ENCODE measurements around the gene TMEM208. TPM values are rescaled to one million over a fixed set of nuclear protein-coding genes. Genes with fewer than 3 reads are reported as not detected.

Gene TMEM208
- total RNA-seq, 1 donor from 2014 or later = 21.2 TPM

DNA sequence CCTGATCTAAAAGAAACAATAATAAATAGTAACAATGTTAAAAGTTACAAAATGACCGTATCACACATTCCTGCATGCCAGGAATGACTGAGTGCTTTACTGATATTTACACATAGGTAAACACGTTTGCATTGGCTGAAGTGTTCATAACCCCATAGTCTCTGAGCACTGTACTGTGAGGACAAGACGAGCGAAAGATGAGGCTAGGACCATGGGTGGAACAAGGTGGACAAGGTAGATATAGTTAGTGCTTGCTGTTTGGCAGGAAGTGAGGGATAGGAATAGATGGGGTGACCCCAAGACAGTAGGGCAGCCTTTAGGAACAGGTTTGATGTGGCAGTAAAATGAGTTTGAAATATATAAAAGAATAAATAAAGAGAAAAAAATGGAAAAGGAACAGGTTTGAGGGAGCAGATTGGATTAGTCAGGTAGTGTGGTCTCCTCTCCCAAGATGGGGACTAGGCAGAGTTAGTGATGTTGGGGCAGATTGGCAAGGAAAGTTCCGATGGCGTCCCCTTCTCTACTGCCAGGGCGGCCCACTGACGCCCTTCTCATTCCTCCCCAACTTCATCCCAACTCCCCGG, 35.4 kb upstream of the TMEM208 start:
- FAIRE-seq (no peak), DNase-seq (ENCODE audit: low spot score in 2 of 2) (no peak)

DNA sequence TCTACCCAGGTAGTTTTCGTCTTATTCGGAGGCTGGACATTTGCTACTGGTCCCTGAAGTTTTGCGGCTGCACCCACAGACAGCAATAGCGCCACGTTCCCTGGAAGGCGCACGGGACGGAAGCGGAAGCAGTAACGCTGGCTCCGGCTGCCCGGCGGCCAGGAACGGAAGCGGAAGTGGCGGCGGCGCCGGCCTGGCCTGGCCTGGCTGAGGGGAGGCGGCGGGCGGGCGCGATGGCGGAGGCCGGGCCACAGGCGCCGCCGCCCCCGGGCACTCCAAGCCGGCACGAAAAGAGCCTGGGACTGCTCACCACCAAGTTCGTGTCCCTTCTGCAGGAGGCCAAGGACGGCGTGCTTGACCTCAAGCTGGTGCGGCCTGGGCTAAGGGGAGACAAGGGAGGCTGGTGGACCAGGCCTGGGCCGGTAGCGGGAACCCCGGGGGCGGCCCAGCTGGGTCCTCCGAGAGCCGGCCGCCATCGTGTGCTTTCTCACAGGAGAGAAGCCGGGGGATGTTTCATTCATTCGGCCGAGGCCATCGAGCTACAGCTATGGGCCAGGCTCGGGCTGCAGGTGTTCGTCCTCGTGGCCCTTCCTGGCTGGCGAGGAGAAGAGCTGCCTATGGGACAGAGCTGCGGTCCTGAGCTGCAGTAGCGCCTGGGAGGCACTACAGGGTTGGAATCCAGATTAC, 34.8 kb upstream of the TMEM208 start, which contains the start of gene E2F4:
E2F4 (plus strand) TSS at position 161 of the 687 bp plus-strand sequence; CDS start at position 234, 73 bp downstream.
- DNase-seq (ENCODE audit: low spot score in 2 of 2) = peak; percentile 98 to 99
- no peak for FAIRE-seq

DNA sequence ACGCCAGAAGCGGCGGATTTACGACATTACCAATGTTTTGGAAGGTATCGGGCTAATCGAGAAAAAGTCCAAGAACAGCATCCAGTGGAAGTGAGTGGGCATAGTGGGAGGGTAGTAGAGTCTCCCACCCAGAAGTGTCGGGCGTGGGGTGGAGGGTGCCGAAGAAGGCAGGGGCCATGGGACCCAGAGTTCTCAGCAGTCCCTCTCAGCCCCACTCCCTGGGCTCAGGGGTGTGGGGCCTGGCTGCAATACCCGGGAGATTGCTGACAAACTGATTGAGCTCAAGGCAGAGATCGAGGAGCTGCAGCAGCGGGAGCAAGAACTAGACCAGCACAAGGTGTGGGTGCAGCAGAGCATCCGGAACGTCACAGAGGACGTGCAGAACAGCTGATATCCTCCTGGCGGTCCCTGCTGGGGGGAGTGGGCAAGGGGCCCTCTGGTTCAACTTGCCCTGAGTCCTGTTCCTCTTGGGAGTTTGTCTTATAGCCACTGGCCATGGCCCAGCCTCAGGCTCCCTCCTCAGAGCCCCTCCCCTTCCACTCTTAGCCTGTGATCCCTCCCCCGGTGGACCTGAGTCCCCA, 34.1 kb upstream of the TMEM208 start:
- no peak for FAIRE-seq

DNA sequence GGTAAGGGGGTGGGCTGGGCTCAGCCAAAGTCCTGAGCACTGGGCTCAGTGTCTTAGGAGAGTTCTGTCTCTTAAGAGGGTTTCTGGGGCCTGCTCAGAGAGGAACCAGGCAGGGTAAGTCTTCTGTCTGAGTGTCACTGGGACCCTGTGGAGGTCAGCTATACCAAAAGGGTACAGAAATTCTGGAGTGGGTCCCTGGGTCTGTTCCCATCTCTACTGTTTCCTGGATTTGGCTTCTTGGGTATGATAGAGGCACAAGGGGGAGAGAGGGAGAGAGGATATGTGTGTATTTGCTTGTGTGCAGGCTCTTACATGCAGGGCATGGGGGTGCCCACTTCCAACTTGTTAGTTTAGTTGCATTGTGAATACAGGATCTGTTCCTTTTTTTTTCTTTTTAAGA, 33.4 kb upstream of the TMEM208 start:
- DNase-seq (ENCODE audit: low spot score in 2 of 2) (no peak), FAIRE-seq (no peak)

More for the DNA sequence above, 34.1 kb upstream of the TMEM208 start:
- no peak for DNase-seq (ENCODE audit: low spot score in 2 of 2)

DNA sequence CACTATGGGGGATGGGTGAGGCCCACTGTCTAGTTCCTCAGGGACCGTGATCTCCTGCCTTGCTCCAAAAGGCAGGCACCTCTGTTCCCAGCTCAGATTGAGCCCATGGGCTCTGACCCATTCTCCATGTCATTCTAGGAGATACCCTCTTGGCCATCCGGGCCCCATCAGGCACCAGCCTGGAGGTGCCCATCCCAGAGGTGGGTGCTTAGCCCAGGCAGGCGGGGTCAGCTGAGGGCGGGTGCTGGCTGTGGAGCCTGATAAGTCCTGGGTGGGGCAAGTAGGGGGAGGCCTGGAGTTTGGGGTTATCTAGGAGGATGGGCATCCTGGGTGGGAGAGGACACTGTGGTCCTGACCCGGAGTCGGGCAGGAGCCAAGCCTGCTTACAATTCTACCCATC, 32.7 kb upstream of the TMEM208 start:
- DNase-seq (ENCODE audit: low spot score in 2 of 2) (no peak), FAIRE-seq (no peak)

DNA sequence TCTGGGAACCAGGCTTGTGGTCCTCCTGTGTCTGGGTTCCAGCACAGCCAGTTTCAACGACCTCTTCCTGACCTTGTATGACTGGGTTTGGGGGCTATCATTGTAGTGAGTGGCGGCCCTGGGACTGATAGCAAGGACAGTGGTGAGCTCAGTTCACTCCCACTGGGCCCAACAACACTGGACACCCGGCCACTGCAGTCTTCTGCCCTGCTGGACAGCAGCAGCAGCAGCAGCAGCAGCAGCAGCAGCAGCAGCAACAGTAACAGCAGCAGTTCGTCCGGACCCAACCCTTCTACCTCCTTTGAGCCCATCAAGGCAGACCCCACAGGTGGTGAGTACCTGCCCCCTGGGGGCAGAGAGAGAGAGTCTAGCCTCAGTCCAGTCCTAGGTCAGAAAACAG, 31.3 kb upstream of the TMEM208 start:
- DNase-seq (ENCODE audit: low spot score in 2 of 2) = no peak
- FAIRE-seq = no peak

DNA sequence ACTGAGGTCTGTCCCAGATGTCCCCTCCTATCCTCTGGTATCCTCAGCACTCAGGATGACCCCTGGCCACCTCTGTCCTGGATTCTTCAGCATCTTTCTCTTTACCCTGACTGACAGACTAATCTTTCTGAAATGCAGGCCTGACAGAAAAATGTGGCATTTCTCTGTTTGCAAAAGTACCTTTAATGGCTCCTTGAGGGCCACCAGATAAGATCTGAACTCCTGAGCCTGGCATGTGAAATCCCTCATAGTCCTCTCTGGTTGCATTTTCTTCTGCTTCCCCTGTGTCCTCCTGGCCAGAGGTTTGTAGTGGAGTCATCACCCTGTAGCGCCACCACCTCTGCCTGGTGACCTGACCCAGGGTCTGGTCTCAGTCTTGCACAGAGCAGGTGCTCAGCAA, 30.0 kb upstream of the TMEM208 start:
- FAIRE-seq = no peak

DNA sequence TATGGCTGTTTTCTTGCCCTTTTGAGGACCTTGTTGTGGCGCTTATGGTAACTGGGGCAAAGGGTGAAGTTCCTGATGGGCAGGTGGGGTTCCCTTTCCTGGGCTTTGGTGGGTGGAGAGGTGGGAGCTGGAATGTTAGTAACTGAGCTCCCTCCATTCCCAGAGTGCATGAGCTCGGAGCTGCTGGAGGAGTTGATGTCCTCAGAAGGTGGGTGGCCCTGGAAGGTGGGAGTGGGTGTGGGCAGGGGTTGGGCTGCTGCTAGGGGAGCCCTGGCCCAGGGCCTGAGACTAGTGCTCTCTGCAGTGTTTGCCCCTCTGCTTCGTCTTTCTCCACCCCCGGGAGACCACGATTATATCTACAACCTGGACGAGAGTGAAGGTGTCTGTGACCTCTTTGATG, 29.2 kb upstream of the TMEM208 start:
- FAIRE-seq (no peak), DNase-seq (ENCODE audit: low spot score in 2 of 2) (no peak)

More for the DNA sequence above, 30.0 kb upstream of the TMEM208 start:
- no peak for DNase-seq (ENCODE audit: low spot score in 2 of 2)

DNA sequence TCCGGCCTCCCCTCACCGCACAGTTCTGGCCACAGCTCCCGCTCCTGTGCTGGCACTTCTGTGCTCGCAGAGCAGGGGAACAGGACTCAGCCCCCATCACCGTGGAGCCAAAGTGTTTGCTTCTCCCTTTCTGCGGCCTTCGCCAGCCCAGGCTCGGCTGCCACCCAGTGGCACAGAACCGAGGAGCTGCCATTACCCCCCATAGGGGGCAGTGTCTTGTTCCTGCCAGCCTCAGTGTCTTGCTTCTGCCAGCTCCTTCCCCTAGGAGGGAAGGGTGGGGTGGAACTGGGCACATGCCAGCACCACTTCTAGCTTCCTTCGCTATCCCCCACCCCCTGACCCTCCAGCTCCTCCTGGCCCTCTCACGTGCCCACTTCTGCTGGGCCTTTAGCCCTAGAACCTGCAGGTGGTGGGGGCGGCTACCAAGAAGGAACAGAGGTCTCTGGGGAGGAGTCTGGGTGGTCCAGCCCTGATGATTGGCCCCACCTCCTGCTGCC, 28.6 kb upstream of the TMEM208 start:
- FAIRE-seq (no peak), DNase-seq (ENCODE audit: low spot score in 2 of 2) (peak; percentile 78 to 83)

DNA sequence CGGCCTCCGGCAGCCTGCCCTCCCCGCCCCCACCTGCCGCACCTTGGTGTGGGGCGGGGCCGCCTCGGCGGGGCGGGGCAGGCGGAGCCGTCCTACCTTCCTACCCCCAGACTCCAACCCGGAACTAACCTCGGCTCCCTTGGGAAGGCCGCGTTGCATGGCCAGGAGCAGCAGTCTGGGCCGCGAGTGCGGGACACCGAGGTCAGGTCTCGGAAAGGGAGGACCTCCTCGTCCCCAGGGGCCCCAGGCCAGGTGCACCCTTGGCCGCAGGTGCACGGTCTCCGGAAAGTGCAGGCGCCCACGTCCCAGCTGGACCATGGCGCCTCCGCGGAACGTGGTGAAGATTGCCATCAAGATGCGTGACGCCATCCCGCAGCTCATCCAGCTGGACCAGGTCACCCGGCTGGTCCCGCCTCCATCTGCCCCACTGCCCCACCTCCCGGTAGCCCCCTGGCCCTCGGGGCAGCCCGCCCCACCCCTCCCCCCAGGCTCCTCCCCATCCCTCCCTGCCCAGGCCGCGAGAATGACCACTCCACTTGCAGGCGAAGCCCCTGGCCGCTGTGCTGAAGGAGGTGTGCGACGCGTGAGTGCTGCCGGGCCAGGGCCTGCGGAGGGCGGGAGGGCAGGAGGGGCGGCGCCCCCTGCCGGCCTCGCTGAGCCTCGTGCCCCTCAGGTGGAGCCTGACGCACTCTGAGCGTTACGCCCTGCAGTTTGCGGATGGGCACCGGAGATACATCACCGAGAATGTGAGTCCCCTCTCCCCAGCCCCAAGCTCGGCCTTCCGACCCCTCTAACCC, 27.7 kb upstream of the TMEM208 start, which contains the start of gene ELMO3:
ELMO3 (plus strand) TSS at position 121 of the 797 bp plus-strand sequence; CDS start at position 317, 196 bp downstream.
- FAIRE-seq (no peak), DNase-seq (ENCODE audit: low spot score in 2 of 2) (peak; percentile 56 to 63)

DNA sequence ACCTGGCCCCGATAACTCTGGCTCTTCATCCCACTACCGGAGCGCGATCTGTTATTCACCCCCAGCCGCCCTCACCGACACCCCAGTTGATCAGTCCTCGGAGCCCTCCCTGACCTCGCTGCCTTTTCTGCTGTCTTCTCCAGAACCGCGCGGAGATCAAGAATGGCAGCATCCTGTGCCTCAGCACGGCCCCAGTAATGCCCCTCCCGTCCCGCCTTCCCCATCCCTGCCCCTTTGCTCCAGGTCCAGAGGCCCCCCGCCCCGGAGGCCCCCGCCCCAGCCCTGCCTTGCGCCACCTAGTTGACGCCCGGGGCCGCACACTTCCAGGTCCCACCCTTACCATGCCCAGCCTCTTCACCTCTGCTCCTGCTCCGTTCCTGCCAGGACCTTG, 27.1 kb upstream of the TMEM208 start:
- DNase-seq (ENCODE audit: low spot score in 2 of 2) (no peak), FAIRE-seq (no peak)

DNA sequence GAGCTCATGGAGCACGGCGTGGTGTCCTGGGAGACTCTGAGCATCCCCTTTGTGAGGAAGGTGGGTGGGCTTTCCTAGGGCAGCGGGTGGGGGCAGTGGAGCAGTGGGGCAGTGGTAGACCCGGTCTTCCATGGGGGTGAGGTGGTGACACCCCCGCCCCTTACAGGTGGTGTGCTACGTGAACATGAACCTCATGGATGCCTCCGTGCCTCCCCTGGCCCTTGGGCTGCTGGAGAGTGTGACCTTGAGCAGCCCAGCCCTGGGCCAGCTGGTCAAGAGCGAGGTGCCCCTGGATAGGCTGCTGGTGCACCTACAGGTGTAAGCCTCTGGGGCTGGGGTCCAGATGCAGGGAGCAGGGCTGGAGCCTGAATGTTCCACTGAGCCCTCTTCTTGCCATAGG, 26.4 kb upstream of the TMEM208 start:
- no peak for FAIRE-seq
- no peak for DNase-seq (ENCODE audit: low spot score in 2 of 2)

DNA sequence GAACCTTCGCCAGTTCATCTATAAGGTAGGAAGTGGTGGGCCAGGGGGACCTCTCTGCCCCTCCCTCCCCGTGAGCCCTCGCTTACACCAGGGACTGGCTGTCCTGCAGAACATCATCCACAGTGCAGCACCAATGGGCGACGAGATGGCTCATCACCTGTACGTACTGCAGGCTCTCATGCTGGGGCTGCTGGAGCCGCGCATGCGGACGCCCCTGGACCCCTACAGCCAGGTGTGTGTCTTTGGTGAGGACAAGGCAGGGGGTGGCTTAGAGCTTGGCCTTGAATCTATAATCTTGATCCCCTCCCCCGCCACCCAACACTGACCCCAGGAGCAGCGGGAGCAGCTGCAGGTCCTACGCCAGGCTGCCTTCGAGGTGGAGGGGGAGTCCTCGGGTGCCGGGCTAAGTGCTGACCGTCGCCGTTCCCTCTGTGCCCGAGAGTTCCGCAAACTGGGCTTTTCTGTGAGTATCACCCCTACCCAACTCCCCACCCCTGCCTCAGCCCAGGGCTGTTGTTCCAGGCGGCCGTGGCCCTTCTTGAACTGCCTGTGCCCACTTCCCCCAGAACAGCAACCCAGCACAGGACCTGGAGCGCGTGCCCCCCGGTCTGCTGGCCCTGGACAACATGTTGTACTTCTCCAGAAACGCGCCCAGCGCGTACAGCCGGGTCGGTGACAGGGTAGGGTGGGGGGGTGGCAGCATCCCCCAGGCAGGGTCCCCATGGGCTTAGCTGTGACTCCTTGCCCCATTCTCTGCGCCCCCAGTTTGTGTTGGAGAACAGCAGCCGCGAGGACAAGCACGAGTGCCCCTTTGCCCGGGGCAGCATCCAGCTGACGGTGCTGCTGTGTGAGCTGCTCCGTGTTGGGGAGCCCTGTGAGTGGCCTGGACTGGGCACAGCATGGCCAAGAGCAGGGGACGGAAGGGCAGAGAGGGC, 25.3 kb upstream of the TMEM208 start:
- no peak for FAIRE-seq
- DNase-seq (ENCODE audit: low spot score in 2 of 2) = no peak

DNA sequence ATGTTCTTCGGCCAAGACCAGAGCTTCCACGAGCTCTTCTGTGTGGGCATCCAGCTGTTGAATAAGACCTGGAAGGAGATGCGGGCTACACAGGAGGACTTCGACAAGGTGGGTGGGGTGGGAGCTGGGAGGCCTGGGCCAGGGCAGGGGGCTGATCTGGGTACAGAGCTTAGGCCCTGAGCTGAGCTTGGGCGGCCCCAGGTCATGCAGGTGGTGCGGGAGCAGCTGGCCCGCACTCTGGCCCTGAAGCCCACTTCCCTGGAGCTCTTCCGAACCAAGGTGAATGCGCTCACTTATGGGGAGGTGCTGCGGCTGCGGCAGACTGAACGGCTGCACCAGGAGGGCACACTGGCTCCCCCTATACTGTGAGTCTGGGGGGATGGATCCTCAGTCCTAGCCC, 24.5 kb upstream of the TMEM208 start:
- FAIRE-seq = no peak
- no peak for DNase-seq (ENCODE audit: low spot score in 2 of 2)

DNA sequence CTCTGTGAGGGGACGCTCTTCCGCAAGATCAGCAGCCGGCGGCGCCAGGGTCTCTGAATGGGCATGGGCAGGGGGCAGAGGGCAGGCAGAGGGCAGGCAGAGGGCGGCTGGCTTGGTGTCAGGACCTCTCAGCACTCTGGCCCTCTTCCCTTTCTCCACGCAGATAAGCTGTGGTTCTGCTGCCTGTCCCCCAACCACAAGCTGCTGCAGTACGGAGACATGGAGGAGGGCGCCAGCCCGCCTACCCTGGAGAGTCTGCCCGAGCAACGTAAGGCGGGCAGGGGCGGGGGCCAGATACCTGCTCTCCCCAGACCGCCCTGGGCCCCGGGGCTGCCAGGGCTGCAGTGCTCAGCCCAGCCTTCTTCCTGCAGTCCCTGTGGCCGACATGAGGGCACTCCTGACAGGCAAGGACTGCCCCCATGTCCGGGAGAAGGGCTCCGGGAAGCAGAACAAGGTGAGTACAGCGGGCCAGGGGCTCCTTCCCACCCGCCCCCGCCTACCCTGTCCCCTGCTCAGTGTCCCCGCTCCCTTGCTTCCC, 23.9 kb upstream of the TMEM208 start:
- FAIRE-seq = no peak
- DNase-seq (ENCODE audit: low spot score in 2 of 2) = no peak

DNA sequence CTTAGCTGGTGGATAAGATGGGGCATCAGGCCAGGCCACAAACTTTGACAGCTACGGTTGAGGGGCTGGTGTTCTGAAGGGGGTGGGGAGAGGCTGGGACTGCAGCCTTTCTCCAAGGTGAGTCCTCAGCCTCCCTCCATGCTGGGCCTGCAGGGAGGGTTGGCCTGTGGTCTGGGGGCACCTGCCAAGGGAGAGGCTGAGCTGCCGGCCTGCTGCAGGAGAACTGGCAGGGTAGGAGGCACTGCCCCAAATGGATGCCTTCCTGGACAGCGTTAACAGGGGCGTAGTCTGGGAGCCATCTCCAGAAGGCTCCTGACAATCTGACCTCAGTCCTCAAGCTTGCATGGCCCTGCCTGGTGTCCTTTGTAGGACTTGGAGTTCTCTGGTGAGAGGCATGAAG, 22.9 kb upstream of the TMEM208 start:
- FAIRE-seq = no peak

DNA sequence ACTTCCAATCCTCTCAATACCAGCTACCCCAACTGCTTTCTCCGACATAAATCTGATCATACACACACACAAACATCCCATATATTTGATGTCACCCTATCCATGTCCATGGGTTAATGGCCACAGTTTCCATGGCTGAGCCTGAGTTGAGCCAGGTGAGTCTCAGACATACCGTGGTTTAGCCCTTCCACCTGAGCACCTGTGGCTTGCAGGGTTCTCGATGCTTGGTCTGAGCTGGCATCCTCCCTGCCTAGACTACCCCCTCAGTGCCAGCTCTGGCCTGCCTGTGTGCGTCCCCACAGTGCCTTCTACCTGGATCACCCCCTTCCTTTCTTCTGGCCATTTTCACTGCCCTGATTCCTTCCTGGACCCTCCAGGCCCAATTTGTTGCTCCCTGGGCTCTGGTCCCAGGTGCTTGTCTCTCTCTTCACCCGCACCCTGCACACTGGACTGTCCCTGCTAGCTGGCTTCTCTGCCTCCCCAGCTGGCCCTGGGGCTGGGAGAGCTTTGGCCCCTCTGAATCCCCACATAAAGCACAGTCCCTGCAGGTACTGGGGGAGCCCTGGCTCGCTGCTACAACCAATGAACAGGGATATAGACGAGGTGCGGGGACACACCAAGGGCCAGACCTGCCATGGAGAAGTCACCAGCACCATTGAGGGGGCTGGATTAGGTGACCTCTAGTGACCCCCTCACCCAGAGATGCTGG, 20.6 kb upstream of the TMEM208 start:
- no peak for FAIRE-seq
- no peak for DNase-seq (ENCODE audit: low spot score in 2 of 2)

More for the DNA sequence above, 22.9 kb upstream of the TMEM208 start:
- DNase-seq (ENCODE audit: low spot score in 2 of 2) = no peak

DNA sequence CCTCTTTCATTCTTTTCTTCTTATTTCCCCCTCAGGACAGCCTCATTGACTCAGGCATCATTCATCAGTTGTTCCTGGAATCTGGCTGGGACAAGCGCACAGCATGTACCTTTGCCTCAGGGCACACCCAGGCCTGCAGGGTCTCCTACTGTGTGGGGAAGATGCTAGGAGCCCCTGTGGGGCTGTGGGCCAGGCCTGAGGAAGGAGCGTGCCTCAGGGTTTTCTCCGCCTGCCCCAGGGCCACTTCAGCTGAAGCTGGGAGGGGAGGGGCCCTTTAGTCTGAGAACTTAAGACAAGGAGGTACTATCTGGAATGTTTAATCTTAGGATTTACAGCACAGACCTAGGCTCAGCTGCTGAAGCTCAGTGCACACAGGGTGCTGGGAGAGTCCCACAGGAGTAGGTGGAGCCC, 20.1 kb upstream of the TMEM208 start:
- no peak for FAIRE-seq
- DNase-seq (ENCODE audit: low spot score in 2 of 2) = no peak
